DMS153 (cell line): ENCODE data around the gene VDR.

Source experiments
- DNase-seq: peaks from one replicate; lab custom pipeline; 2025; lab: John Stamatoyannopoulos, UW

Gene VDR

DNA sequence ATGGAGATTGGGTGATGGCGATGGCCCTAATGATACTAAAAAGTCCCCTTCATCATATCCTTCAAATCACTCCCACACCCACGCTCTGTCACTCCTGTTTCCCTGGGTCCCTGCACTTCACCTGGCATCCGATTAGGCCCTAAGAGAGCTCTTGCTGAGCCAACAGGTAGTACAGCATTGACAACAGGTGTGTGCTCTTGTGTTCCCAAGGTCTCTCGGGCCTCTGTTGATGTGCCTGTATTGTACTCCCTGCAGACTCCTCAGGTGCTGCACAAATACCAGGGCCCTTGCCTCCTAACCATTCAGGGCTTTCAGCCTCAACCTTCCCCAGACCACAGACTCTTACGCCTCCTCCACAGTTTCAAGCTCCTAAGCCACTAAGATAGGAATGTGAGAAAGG lies 25.8 kb upstream of the VDR start:
- DNase-seq: no peak

GRCh38 chr12:47927346-47927745 lies 22.6 kb upstream of the VDR start:
- DNase-seq: no peak

GRCh38 chr12:47921907-47922306 lies 17.1 kb upstream of the VDR start:
- no peak for DNase-seq

DNA sequence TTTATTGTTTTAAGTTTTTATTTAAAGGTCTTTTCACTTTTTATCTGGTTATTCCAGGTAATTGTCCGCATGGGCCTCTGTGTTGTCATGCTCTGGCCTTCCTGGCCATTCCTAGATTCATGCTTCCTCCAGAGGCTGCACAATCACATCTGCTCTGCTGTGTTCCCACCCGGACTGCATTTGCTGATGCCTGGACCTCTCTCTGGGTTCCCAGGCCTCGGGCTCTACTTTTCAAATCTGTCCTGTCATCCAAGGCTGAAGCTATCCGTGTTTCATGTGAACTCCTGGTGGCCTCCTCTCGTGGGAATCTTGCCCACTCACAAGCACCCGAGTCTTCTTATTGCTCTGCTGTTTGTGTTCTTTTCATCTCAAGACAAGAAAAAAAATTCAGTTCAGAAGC lies 16.1 kb upstream of the VDR start:
- no peak for DNase-seq

GRCh38 chr12:47913081-47913480 lies 8.3 kb upstream of the VDR start:
- DNase-seq: no peak

DNA sequence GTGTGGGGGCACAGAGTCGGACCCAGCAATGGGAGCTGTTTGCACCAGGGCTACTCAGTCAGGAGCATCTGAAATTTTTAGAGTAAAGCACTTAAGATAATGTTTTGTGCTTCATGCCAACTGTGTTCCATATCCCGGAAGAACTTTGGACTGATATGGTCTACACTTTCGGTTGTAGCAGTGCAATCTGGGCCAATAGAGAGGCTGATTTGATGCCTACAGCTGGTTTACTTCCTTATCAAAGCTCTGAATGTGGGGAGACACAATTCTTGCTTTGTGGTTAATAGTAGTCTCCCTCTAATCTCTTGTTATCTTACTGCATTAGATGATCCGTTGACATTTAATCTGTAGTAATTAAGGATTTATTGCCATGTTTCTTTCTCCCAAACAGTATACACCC lies 7.8 kb upstream of the VDR start:
- no peak for DNase-seq

- DNase-seq: no peak
These were observed 6.2 kb upstream of the VDR start for GRCh38 chr12:47910981-47911380.

DNA sequence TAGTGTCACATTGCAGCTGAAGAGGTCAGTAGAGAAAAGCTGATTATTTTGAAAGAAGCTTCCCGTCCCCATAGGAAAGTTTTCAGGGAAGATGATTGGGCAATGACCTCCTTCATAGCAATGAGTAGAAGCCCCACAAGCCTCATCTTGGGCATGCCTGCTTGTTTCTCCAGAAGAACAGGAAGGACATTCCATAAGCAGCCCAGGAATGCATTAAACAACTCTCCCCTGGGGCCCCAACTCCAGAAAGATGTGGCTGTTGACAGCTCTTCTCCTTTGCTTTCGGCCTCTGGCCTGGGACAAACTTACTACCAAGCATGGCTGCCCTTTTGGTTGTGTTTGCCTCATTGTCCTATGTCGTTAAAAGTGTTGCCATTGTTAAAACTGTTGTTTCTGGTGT lies 5.7 kb upstream of the VDR start:
- DNase-seq: no peak

DNA sequence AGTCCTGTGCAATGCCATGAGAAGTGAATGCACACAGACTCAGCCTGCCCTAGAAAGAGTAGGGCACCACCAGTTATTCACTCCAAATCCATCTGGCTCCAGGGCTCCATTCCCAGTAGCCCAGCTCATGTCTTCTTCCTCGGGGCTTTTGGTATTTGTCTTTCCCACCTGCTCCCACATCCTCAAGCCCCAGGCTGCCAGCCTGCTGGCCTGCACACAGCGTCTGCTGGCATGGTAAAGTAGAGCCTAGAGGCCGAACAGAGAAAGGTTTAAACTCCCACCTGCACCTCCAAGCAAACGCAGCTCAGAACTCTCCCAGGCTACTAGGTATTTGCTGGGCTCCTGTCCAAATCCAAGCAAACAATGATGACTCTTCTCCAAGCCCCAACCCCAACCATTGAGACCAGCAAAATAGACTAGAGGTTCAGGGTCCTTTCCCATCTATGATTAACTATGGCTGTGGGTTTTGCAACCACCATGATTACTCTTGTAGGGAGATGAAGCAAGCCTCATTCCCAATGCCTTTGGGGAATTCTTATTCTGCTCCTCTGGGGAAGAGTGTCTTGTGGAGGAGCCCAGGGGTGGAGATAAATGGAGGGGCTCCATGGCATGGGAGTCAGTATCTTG lies 5.2 kb upstream of the VDR start:
- DNase-seq: no peak

DNA sequence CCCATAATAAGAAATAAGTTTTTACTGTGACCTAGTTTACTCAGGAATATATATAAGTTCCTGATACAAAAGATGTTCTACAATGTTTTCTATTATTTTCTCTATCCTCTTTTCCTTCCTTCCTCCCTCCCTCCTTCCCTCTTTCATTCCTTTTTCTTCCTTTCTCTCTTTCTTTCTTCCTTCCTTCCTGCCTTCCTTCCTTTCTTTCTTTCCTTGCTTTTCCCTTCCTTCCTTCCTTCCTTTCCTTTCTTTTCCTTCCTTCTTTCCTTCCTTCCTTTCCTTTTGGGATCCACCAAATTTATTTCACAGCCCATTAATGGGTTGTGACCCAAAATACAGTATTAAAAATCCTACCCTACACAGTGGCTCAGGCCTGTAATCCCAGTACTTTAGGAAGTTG lies 3.9 kb upstream of the VDR start:
- DNase-seq: no peak

- no peak for DNase-seq
These were observed 3.2 kb upstream of the VDR start for GRCh38 chr12:47907851-47908454.

DNA sequence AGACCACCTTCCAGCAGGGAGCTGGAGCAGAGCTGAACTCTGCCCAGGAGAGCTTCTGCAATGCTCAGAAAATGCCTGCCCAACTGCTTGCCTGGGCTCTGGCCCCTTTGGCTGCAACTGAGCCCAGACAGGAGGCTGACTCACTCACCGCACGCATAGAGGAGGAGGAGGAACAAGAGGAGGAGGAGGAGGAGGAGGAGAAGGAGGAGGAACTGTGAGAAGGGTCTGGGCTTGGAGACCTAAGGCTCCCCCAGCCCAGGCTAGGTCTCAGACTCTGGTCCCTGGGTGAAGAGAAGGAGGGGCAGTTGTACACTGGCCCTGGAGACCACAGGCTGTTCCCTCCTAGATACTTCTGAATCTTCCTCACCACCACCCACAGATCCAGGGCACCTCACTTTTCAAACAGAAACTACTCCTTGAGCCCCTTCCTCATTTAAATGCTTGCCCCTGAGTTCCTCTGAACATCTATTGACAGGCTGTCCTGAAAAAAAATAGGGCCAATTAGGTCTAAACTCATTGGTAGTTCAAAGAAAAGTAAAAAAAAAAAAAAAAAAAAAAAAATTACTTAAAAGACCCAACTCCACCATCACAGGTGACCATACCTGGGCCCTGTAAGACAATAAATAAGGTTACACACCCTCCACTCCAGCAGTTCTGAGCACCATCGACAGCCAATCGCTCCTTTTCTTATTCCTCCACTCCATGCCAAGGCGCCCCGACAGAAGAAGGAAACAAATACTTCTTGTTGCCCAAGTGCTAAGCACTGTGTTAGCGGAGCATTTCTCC lies 674 bp downstream of the VDR start:
- no peak for DNase-seq

DNA sequence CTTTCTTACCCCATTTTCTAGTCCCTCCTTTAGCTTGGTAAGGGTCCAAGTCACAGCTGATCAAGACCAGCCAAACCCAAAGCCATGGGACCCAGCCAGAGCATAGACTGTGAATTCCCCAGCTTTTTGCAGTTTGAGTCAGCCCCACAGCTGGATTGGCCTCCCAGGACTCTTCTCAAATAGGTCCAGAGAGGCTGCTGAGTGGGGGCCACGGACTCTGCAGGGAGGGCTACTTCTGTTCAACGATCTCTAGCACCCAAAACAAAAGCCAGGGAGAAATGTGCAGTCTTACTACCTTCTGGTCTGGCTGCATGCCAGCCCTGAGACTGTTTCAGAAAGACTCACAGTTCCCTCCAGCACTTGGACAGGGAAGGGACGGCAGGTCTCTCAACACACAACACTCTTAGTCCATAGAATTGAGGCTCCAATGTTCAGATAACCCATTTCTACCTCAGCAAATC lies 1.6 kb downstream of the VDR start:
- no peak for DNase-seq

- DNase-seq: no peak
These were observed 2.6 kb downstream of the VDR start for GRCh38 chr12:47902131-47902639.

DNA sequence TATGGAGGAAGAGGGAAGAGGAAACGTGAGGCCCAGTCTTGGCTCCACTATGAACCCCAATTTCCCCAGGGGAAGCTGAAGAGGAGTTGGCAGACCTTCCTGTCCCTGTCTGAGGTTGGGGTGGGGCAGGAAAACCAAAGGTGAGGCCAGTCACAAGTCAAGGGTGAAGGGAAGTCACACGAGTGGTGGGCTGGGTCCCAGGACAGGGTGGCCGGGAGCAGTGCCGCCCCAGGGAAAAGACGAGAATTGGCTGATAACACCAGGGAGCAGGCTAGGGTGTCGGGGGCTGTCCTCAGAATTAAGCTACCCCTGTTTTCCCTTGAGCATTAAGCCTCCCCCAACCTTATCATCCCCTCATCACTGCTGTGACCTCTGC lies 3.1 kb downstream of the VDR start:
- DNase-seq: no peak

GRCh38 chr12:47901063-47901717 lies 3.6 kb downstream of the VDR start:
- DNase-seq: no peak

- DNase-seq: peak; percentile 19
These were observed 4.4 kb downstream of the VDR start for GRCh38 chr12:47900131-47901062.

GRCh38 chr12:47899466-47899865 lies 5.3 kb downstream of the VDR start:
- no peak for DNase-seq

DNA sequence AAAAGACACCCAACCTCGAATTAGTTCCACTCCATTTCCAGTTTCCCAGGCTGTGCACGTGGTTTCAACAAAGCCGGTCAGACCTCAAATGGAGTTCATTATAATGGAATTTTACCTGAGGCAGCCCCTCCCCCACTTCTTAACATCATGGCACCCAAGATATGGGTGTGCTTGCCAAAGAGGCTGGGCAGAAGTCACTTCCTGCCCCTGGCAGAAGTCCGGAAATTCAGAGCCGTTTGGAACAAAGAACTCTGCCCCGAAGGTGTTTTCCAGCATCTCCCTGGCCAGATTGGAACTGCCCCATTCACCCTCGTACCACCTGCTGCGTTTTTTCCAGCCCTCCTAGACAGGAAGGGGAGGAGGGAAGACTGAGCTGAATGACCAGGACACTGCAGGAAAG lies 8.2 kb downstream of the VDR start:
- peak; percentile 67 for DNase-seq

GRCh38 chr12:47896022-47896421 lies 8.8 kb downstream of the VDR start:
- no peak for DNase-seq

GRCh38 chr12:47894652-47895051 lies 10.1 kb downstream of the VDR start:
- no peak for DNase-seq

GRCh38 chr12:47894068-47894467 lies 10.7 kb downstream of the VDR start:
- DNase-seq: no peak
